Measurements from ENCODE around the gene FAM20C. TPM values are rescaled to one million over a fixed set of nuclear protein-coding genes. Genes with fewer than 3 reads are reported as not detected.

FAM20C gene
- total RNA-seq, 1 experiment from 2014 or later, result 34.0 TPM

GRCh38 chr7:223118-223800 is 30.9 kb downstream of the FAM20C start:
- Mint-ChIP-seq H3K9me3 (ENCODE audit: unreplicated experiment) (no peaks in the 10 kb centered on the region), H3K4me1 (ENCODE audit: low read depth, unreplicated experiment) (no peaks in the 10 kb centered on the region), H3K4me3 (ENCODE audit: unreplicated experiment) (no peak overlapping the region), H3K36me3 (ENCODE audit: insufficient read depth, unreplicated experiment) (peaks cover 4% of the 10 kb centered on the region), H3K27me3 (ENCODE audit: insufficient read depth, unreplicated experiment) (no peaks in the 10 kb centered on the region), H3K27ac (ENCODE audit: unreplicated experiment) (no peak overlapping the region)
- Histone ChIP-seq H3K9me3 (no peaks in the 10 kb centered on the region), H3K4me3 (ENCODE audit: low read depth, low read length) (no peak overlapping the region), H3K27me3 (replicated peaks; ENCODE audit: control insufficient read depth, insufficient read depth, low read length) (no peaks in the 10 kb centered on the region), H3K4me1 (peaks cover 12% of the 10 kb centered on the region; the same call in 1 of the 2 replicates), H3K36me3 (ENCODE audit: control insufficient read depth, insufficient read depth, low read length) (peaks cover 2% of the 10 kb centered on the region; the same call in 1 of the 2 replicates)
- ChIA-PET CTCF (no interaction called here), POLR2A (no interaction called here)
- no peak for DNase-seq
- BruUV-seq (replicated peaks), result no TSS peak
- TF ChIP-seq, protein P1, sequence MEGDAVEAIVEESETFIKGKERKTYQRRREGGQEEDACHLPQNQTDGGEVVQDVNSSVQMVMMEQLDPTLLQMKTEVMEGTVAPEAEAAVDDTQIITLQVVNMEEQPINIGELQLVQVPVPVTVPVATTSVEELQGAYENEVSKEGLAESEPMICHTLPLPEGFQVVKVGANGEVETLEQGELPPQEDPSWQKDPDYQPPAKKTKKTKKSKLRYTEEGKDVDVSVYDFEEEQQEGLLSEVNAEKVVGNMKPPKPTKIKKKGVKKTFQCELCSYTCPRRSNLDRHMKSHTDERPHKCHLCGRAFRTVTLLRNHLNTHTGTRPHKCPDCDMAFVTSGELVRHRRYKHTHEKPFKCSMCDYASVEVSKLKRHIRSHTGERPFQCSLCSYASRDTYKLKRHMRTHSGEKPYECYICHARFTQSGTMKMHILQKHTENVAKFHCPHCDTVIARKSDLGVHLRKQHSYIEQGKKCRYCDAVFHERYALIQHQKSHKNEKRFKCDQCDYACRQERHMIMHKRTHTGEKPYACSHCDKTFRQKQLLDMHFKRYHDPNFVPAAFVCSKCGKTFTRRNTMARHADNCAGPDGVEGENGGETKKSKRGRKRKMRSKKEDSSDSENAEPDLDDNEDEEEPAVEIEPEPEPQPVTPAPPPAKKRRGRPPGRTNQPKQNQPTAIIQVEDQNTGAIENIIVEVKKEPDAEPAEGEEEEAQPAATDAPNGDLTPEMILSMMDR (IDR thresholded peaks at IDR 0.05; ENCODE audit: insufficient read depth in 1 of 2, low read depth in 1 of 2, low read length in 1 of 2, severe bottlenecking in 1 of 2, unreplicated experiment in 1 of 2), result no peak
- intact Hi-C loops (cut with micrococcal nuclease; ENCODE audit: unreplicated experiment), result no loop called here

GRCh38 chr7:223861-224260 is 31.5 kb downstream of the FAM20C start:
- Mint-ChIP-seq H3K4me3 (ENCODE audit: unreplicated experiment) (no peak overlapping the region), H3K27ac (ENCODE audit: unreplicated experiment) (no peak overlapping the region), H3K36me3 (ENCODE audit: insufficient read depth, unreplicated experiment) (peaks cover 4% of the 10 kb centered on the region), H3K4me1 (ENCODE audit: low read depth, unreplicated experiment) (no peaks in the 10 kb centered on the region), H3K9me3 (ENCODE audit: unreplicated experiment) (no peaks in the 10 kb centered on the region), H3K27me3 (ENCODE audit: insufficient read depth, unreplicated experiment) (no peaks in the 10 kb centered on the region)
- Histone ChIP-seq H3K4me1 (peaks cover 12% of the 10 kb centered on the region; the same call in 1 of the 2 replicates), H3K4me3 (ENCODE audit: low read depth, low read length) (no peak overlapping the region), H3K9me3 (no peaks in the 10 kb centered on the region), H3K27me3 (replicated peaks; ENCODE audit: control insufficient read depth, insufficient read depth, low read length) (no peaks in the 10 kb centered on the region), H3K36me3 (ENCODE audit: control insufficient read depth, insufficient read depth, low read length) (peaks cover 2% of the 10 kb centered on the region; the same call in 1 of the 2 replicates)
- intact Hi-C loops (cut with micrococcal nuclease; ENCODE audit: unreplicated experiment), result no loop called here
- POLR2A ChIA-PET, result no interaction called here
- no TSS peak for BruUV-seq (replicated peaks)
- TF ChIP-seq, protein P1 (IDR thresholded peaks at IDR 0.05; ENCODE audit: insufficient read depth in 1 of 2, low read depth in 1 of 2, low read length in 1 of 2, severe bottlenecking in 1 of 2, unreplicated experiment in 1 of 2), result no peak
- DNase-seq, result no peak
- CTCF ChIA-PET, result no interaction called here

GRCh38 chr7:226281-226895 is 34.0 kb downstream of the FAM20C start:
- Histone ChIP-seq H3K9me3 (no peaks in the 10 kb centered on the region), H3K36me3 (ENCODE audit: control insufficient read depth, insufficient read depth, low read length) (no peaks in the 10 kb centered on the region), H3K27me3 (replicated peaks; ENCODE audit: control insufficient read depth, insufficient read depth, low read length) (no peaks in the 10 kb centered on the region), H3K4me1 (no peaks in the 10 kb centered on the region), H3K4me3 (ENCODE audit: low read depth, low read length) (no peak overlapping the region)
- DNase-seq, result no peak
- Mint-ChIP-seq H3K27me3 (ENCODE audit: insufficient read depth, unreplicated experiment) (no peaks in the 10 kb centered on the region), H3K4me3 (ENCODE audit: unreplicated experiment) (no peak overlapping the region), H3K9me3 (ENCODE audit: unreplicated experiment) (no peaks in the 10 kb centered on the region), H3K4me1 (ENCODE audit: low read depth, unreplicated experiment) (no peaks in the 10 kb centered on the region), H3K27ac (ENCODE audit: unreplicated experiment) (no peak overlapping the region), H3K36me3 (ENCODE audit: insufficient read depth, unreplicated experiment) (peaks cover 6% of the 10 kb centered on the region)
- BruUV-seq (replicated peaks), result no TSS peak
- TF ChIP-seq, protein P1 (IDR thresholded peaks at IDR 0.05; ENCODE audit: insufficient read depth in 1 of 2, low read depth in 1 of 2, low read length in 1 of 2, severe bottlenecking in 1 of 2, unreplicated experiment in 1 of 2), result no peak
- intact Hi-C loops (cut with micrococcal nuclease; ENCODE audit: unreplicated experiment), result no loop called here
- ChIA-PET CTCF (no interaction called here), POLR2A (interaction anchor here (0.6 kb wide), 1 partner anchor 33 kb away, joined by 5 read pairs; no protein-coding TSS in a partner anchor)

Data from Caco-2 (cell line).